ENCODE measurements around the gene MACROD2.

DNA sequence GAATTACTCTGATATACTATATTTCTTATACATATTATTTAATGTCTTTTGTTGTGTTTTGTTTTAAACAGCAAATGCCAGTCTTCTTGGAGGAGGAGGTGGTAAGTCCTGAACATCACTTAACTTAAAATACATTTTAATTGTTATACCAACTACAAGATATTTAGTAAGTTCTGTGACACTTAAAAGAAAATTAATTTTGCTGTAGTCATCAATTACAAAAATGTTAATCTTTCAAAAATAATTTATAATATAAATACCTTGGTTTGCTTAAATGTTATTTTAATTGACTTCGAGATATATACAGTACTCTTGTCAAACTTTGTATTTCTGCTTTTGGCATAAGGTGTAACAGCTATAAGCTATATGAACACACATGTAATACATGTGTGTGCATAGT, 498.1 kb downstream of the MACROD2 start:
- TF ChIP-seq CTCF (conservative IDR thresholded peaks at IDR 0.05; ENCODE audit: low read depth in 2 of 2), result no peak
- no peak for TF ChIP-seq ZNF114 (CRISPR knock-in tag; IDR thresholded peaks at IDR 0.05)
- no peak for TF ChIP-seq POLR2AphosphoS5 (IDR thresholded peaks at IDR 0.05; ENCODE audit: low read depth)
- no peak for TF ChIP-seq EZH2phosphoT487 (IDR thresholded peaks at IDR 0.05; ENCODE audit: unreplicated experiment)
- TF ChIP-seq EZH2 (IDR thresholded peaks at IDR 0.05; ENCODE audit: low read depth, unreplicated experiment), result no peak
- no peak for TF ChIP-seq JUNB (IDR thresholded peaks at IDR 0.05; ENCODE audit: unreplicated experiment)
- no peak for TF ChIP-seq CREB1 (CRISPR knock-in tag; IDR thresholded peaks at IDR 0.05; ENCODE audit: low read depth)
- TF ChIP-seq, protein P1, sequence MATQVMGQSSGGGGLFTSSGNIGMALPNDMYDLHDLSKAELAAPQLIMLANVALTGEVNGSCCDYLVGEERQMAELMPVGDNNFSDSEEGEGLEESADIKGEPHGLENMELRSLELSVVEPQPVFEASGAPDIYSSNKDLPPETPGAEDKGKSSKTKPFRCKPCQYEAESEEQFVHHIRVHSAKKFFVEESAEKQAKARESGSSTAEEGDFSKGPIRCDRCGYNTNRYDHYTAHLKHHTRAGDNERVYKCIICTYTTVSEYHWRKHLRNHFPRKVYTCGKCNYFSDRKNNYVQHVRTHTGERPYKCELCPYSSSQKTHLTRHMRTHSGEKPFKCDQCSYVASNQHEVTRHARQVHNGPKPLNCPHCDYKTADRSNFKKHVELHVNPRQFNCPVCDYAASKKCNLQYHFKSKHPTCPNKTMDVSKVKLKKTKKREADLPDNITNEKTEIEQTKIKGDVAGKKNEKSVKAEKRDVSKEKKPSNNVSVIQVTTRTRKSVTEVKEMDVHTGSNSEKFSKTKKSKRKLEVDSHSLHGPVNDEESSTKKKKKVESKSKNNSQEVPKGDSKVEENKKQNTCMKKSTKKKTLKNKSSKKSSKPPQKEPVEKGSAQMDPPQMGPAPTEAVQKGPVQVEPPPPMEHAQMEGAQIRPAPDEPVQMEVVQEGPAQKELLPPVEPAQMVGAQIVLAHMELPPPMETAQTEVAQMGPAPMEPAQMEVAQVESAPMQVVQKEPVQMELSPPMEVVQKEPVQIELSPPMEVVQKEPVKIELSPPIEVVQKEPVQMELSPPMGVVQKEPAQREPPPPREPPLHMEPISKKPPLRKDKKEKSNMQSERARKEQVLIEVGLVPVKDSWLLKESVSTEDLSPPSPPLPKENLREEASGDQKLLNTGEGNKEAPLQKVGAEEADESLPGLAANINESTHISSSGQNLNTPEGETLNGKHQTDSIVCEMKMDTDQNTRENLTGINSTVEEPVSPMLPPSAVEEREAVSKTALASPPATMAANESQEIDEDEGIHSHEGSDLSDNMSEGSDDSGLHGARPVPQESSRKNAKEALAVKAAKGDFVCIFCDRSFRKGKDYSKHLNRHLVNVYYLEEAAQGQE (IDR thresholded peaks at IDR 0.05; ENCODE audit: unreplicated experiment), result no peak
- TF ChIP-seq STAT1 (IDR thresholded peaks at IDR 0.05; ENCODE audit: unreplicated experiment), result no peak
- TF ChIP-seq, protein P2, sequence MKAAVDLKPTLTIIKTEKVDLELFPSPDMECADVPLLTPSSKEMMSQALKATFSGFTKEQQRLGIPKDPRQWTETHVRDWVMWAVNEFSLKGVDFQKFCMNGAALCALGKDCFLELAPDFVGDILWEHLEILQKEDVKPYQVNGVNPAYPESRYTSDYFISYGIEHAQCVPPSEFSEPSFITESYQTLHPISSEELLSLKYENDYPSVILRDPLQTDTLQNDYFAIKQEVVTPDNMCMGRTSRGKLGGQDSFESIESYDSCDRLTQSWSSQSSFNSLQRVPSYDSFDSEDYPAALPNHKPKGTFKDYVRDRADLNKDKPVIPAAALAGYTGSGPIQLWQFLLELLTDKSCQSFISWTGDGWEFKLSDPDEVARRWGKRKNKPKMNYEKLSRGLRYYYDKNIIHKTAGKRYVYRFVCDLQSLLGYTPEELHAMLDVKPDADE (IDR thresholded peaks at IDR 0.05), result no peak
- TF ChIP-seq ZNF331 (CRISPR knock-in tag; IDR thresholded peaks at IDR 0.05; ENCODE audit: low read depth), result no peak

All from GM23338 (cell line).